GM12874 (cell line): ENCODE measurements around the gene TWIST1.

Source experiments
- TF ChIP-seq, protein P1 (sequence below): IDR thresholded peaks from 2 replicates; pipeline ENCODE4 v1.5.1; 2011; ENCODE audit warnings: low read depth, mild to moderate bottlenecking, control low read depth, low read length, moderate library complexity; ENCODE audit not compliant: insufficient read depth

The TWIST1 gene

DNA sequence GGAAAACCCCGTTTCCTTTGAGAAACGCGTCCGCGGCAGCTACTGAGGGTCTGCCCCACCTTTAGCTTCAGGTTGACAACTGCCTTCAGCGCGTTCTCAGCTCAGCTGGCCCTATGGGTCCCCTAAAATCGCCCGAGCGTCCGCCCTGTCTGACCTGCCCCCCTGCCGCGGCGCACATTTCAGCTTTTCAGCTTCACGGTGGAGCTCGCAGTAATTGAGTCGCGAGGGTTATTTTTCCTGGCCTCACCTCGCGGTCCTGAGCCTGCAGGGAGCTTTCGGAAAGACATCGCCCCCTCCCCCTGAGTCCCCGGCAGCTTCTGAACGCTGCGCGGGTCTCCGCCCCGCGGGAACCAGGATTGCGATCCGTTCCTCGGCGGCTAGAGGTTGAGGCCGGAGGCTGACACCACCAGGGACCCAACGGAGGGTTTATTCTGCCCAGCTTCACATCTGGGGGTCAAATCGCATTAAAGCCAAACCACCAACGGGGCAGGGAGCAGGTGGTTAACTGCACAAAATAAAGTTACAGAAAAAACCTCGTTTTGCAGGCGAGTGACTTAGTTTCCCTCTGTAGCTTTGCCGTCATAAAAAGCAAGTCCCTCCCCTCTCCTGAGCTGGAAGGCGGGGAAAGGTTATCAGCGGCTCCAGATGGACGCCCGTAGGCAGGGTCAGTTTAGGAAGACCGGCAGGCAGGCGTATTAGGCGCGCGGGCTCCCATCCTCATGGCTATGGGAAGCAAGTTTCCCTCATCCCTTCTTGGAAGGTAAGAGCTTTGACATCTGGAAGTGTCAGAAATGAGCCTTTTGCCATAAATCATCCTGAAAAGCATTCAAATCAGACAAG lies 11.0 kb downstream of the TWIST1 start:
- TF ChIP-seq, protein P1, sequence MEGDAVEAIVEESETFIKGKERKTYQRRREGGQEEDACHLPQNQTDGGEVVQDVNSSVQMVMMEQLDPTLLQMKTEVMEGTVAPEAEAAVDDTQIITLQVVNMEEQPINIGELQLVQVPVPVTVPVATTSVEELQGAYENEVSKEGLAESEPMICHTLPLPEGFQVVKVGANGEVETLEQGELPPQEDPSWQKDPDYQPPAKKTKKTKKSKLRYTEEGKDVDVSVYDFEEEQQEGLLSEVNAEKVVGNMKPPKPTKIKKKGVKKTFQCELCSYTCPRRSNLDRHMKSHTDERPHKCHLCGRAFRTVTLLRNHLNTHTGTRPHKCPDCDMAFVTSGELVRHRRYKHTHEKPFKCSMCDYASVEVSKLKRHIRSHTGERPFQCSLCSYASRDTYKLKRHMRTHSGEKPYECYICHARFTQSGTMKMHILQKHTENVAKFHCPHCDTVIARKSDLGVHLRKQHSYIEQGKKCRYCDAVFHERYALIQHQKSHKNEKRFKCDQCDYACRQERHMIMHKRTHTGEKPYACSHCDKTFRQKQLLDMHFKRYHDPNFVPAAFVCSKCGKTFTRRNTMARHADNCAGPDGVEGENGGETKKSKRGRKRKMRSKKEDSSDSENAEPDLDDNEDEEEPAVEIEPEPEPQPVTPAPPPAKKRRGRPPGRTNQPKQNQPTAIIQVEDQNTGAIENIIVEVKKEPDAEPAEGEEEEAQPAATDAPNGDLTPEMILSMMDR, result no peak

DNA sequence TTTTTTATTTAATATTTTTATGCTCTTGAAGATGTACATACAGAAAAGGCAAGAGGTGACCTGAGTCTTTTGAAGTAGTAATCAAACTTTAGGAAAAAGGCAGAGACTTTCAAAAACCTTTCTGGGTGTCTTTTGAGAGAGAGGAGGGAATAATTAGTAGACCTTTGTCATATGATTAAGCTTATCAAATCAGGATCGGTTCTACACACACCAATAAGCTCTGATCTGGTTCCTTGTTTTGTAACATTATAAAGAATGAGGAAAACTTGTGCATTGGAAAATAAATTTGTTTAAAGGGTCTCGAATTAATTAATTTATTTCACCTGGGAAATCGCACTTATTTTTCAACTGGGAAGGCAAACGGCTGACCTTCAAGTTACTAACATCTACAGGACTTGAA lies 11.9 kb downstream of the TWIST1 start:
- TF ChIP-seq, protein P1, result no peak

DNA sequence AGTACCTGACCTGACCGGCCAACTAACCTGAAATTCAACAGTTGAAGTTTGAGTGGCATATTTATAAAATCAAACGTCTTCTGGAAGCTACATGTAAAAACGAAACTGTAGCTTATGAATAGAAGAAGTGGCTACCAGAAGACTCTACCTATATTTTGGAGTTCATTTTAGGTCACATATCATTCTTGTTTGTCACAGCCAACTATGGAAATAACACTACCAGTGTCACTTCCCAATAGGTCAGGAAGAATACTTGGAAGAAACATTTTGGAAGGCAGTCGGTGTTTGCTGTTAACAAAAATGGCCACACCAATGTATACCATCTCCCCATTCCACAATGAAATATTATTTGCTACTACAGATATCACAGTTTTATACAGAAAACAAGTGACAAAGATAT lies 12.6 kb downstream of the TWIST1 start:
- TF ChIP-seq, protein P1, result no peak

DNA sequence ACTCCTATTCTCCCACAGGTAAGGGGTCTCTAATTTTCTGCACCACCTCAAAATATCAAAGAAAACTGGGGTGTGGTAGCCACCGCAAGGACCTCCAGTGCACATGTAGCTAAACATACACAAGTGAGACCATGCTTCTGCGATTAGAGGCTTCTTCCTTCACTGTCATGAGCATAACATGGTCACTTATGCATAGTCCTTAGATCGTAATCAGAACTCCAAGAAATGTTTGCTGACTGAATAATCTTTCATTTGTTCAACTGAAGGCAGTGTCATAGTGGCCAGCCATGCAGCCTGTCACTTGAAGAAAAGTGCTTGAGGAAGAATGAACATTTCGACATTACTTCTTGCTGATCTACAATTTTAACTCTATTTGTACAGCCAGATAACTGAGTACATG lies 14.6 kb downstream of the TWIST1 start:
- TF ChIP-seq, protein P1, result no peak

DNA sequence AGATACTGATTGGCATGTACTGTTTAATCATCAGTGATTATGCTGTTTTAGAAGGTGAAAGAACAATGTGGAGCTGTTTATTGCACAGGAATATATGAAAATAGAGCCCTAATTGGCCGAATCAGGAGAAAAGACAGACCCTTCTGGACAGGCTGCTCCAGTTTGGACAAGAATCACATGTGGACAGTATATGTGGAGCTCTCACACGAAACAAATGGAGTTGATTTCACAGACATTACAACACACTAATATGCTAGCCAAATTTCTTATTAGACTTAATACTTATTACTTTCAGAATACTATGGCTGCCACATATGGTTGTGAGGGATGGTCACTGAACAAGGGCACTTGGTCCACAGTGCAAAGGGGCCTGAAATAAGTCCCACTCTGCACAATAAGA lies 15.5 kb downstream of the TWIST1 start:
- TF ChIP-seq, protein P1, result no peak

DNA sequence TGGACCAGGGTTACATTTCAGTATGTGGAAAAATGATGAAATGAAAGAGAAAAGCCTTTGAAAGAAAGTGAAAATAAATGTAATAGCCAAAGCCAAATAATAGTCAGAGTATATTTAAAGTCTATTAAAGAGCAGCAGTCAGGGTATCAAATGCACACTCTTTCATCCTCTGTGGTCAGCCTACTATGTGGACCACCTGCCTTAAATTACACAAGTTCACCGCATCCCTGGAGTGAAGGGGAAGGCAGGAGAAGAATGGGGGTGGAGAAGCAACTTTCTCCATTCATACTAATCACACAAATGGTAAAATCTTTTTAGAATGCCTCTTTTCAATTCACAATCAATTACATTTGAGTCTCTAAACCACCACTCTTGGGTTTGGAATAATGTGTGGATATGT lies 16.0 kb downstream of the TWIST1 start:
- TF ChIP-seq, protein P1, result no peak

DNA sequence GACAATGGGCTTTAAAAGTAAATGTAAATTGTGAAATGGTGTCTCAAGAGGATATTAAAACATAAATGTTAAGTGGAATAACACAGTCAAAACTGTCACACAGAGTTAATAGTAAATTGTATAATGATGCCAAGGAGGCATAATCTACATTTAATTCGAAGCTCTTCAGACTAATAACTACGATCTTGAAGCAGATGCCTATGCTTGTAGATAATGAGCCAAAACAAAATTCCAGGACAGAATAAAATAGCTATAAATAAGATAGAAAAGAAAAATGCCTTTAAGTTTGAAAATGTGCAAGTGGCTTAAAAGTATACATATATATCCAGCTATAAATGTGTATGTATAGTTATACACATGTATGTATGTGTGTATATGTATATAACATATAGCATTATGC lies 17.5 kb downstream of the TWIST1 start:
- TF ChIP-seq, protein P1, result no peak

DNA sequence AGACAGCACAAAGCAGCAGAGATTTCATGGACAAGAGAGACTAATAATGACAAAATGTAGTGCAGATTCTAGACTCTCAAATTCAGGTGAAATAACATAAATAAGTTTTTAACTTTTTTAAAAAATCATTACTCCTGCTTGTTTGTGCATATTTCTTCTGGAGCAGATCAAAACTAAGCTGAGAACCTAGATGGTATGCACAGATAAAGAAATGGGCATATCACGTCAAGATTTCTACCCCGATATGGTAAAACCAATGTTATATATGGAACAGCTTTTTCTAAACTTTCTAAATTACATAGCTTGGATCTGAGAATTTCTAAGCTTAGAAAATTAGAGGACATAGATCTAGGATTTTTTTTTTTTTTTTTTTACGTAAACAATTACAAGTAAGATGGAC lies 18.2 kb downstream of the TWIST1 start:
- TF ChIP-seq, protein P1, result no peak
